HepG2 (cell line): ENCODE measurements around the gene SFXN2. TPM values are rescaled to one million over a fixed set of nuclear protein-coding genes. Genes with fewer than 3 reads are reported as not detected.
A peak's percentile ranks its signal among the peaks of the same experiment; 100 is the strongest.

Source experiments
- AGO2 ChIP-seq: fragments of 200-400 bp; formaldehyde crosslinking; optimal IDR thresholded peaks from 2 replicates; pipeline ENCODE3; 2017; ENCODE audit warnings: mild to moderate bottlenecking, low read depth, low read length, moderate library complexity
- CHD4 ChIP-seq: fragments of 200-600 bp; sonication (generic); IDR thresholded peaks from 2 replicates; pipeline ENCODE4 v1.7.0; 2017; ENCODE audit warnings: mild to moderate bottlenecking, low read length, borderline replicate concordance
- ELF1 ChIP-seq: sonication (generic); formaldehyde crosslinking; IDR thresholded peaks from 2 replicates; pipeline ENCODE4 v1.4.0; 2020; ENCODE audit warnings: missing genetic modification reagents
- GPN1 ChIP-seq: sonication (generic); formaldehyde crosslinking; IDR thresholded peaks from 2 replicates; pipeline ENCODE4 v1.5.1; 2020; ENCODE audit warnings: missing genetic modification reagents, borderline replicate concordance
- MBD4 ChIP-seq: IDR thresholded peaks from 2 replicates; pipeline ENCODE4 v1.6.1; 2012; ENCODE audit warnings: low read length, inconsistent platforms, borderline replicate concordance
- NBN ChIP-seq: fragments of 450-650 bp; conservative IDR thresholded peaks from 2 replicates; pipeline ENCODE4 v1.6.1; 2017
- NR1H2 ChIP-seq: sonication (generic); formaldehyde crosslinking; IDR thresholded peaks from 2 replicates; pipeline ENCODE4 v1.8.1; 2022; ENCODE audit warnings: low read depth, missing genetic modification reagents, borderline replicate concordance
- POLR2A ChIP-seq, 2 experiments: IDR thresholded peaks; 2 replicates each; pipeline ENCODE4 v1.6.1; 2011; ENCODE audit warnings: low read depth in 2 of 2, low read length in 2 of 2, mild to moderate bottlenecking in 1 of 2, moderate library complexity in 1 of 2; ENCODE audit not compliant: insufficient read depth in 1 of 2
- SATB2 ChIP-seq: sonication (generic); formaldehyde crosslinking; IDR thresholded peaks from 2 replicates; pipeline ENCODE4 v1.5.0; 2020; ENCODE audit warnings: missing genetic modification reagents
- SCMH1 ChIP-seq: sonication (generic); formaldehyde crosslinking; IDR thresholded peaks from 2 replicates; pipeline ENCODE4 v1.9.0; 2021; ENCODE audit warnings: missing genetic modification reagents, mild to moderate bottlenecking, borderline replicate concordance
- SMC3 ChIP-seq: IDR thresholded peaks from 2 replicates; pipeline ENCODE4 v1.6.1; 2011; ENCODE audit warnings: low read length, improper control_type of control experiment
- SYNCRIP ChIP-seq: fragments of 200-400 bp; formaldehyde crosslinking; IDR thresholded peaks from 2 replicates; pipeline ENCODE4 v1.6.1; 2018; ENCODE audit warnings: mild to moderate bottlenecking, low read depth, low read length; ENCODE audit not compliant: insufficient read depth
- TEAD3 ChIP-seq: optimal IDR thresholded peaks from 2 replicates; pipeline ENCODE3; 2016; ENCODE audit warnings: borderline replicate concordance
- ZKSCAN1 ChIP-seq: fragments of 150-350 bp; IDR thresholded peaks from 2 replicates; pipeline ENCODE4 v1.6.1; 2014; ENCODE audit warnings: low read length
- ZNF343 ChIP-seq: sonication (generic); formaldehyde crosslinking; IDR thresholded peaks from 2 replicates; pipeline ENCODE4 v1.4.0; 2020; ENCODE audit warnings: mild to moderate bottlenecking, missing genetic modification reagents
- ZNF749 ChIP-seq: sonication (generic); formaldehyde crosslinking; IDR thresholded peaks from 2 replicates; pipeline ENCODE4 v1.8.0; 2022; ENCODE audit warnings: mild to moderate bottlenecking, missing genetic modification reagents, moderate library complexity, borderline replicate concordance
- ZNF777 ChIP-seq: sonication (generic); formaldehyde crosslinking; IDR thresholded peaks from 2 replicates; pipeline ENCODE4 v1.4.0; 2020; ENCODE audit warnings: missing genetic modification reagents
- ZSCAN20 ChIP-seq: sonication (generic); formaldehyde crosslinking; IDR thresholded peaks from 2 replicates; pipeline ENCODE4 v1.4.0; 2020; ENCODE audit warnings: missing genetic modification reagents, mild to moderate bottlenecking, borderline replicate concordance
- polyA plus RNA-seq, 8 experiments: library from polyadenylated mRNA; depleted of rRNA in 3 of 8; stranded (reverse) in 7 of 8; unstranded in 1 of 8; fragments of >200 nt; fragmentation: Illumina TruSeq in 4 of 8; extraction: Trizol in 4 of 8; gene quantifications; 2 replicates each; pipeline versions ENCODE4 v1.2.1 to v1.2.3, GENCODE V29; 2011 to 2016; ENCODE audit warnings: low read depth in 4 of 8, missing spikeins in 1 of 8, mixed read lengths in 1 of 8; ENCODE audit not compliant: insufficient read depth in 1 of 8
- total RNA-seq, 5 experiments: library from RNA; depleted of rRNA; stranded (reverse); fragments of >200 nt; fragmentation: Illumina TruSeq; extraction: Trizol; gene quantifications; 2 replicates each; pipeline ENCODE4 v1.2.3, GENCODE V29; 2016; ENCODE audit warnings: low read depth in 1 of 5
- TF ChIP-seq, protein P1 (sequence below): sonication (generic); formaldehyde crosslinking; IDR thresholded peaks from 2 replicates; pipeline ENCODE4 v1.5.1; 2020; ENCODE audit warnings: mild to moderate bottlenecking, missing genetic modification reagents, borderline replicate concordance
- TF ChIP-seq, protein P2 (sequence below): sonication (generic); formaldehyde crosslinking; IDR thresholded peaks from 2 replicates; pipeline ENCODE4 v1.4.0; 2020; ENCODE audit warnings: missing genetic modification reagents
- TF ChIP-seq, protein P3 (sequence below): sonication (generic); formaldehyde crosslinking; IDR thresholded peaks from 2 replicates; pipeline ENCODE4 v1.4.0; 2020; ENCODE audit warnings: missing genetic modification reagents

SFXN2 gene
- total and polyA plus RNA-seq, 2 of the 13 experiments (the other 11 are each of a cell fraction or from before 2014, with no cell fraction given), result 12.8 to 21.1 TPM

DNA sequence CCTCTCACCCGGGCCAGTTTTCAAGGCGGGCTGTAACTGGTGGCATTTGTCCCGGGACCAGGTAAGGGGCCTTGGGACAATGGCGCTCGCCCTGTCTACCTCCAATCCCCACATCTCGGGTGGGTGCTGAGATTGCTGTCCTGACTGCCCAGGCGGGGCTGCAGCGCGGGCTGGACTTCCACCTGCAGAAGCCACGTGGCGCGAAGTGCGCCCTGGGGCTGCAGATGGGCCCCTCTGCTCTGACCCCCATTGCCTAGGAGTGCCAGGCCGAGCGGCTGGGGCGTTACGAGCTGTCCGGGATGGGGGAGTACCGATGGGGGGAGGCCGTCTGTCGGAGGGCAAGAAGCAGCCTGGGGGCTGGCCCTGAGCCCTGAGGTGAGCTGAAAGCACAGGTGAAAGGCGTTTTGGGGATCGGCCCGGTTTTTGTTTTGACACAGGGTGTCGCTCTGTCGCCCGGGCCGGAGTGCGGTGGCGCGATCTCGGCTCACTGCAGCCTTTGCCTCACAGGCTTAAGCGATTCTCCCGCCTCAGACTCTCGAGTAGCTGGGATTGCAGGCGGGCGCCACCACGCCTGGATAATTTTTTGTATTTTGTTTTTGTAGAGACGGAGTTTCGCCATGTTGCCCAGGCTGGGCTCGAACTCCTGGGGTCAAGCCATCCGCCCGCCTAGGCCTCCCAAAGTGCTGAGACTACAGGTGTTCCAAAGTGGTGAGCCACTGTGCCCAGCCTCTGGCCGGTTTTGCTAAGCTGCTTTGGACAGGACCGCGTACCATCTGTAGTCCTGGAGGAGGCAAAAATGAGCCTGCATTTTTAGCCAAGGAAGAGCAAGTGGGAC, at the start of gene SFXN2 (continued):
- TF ChIP-seq, protein P1, sequence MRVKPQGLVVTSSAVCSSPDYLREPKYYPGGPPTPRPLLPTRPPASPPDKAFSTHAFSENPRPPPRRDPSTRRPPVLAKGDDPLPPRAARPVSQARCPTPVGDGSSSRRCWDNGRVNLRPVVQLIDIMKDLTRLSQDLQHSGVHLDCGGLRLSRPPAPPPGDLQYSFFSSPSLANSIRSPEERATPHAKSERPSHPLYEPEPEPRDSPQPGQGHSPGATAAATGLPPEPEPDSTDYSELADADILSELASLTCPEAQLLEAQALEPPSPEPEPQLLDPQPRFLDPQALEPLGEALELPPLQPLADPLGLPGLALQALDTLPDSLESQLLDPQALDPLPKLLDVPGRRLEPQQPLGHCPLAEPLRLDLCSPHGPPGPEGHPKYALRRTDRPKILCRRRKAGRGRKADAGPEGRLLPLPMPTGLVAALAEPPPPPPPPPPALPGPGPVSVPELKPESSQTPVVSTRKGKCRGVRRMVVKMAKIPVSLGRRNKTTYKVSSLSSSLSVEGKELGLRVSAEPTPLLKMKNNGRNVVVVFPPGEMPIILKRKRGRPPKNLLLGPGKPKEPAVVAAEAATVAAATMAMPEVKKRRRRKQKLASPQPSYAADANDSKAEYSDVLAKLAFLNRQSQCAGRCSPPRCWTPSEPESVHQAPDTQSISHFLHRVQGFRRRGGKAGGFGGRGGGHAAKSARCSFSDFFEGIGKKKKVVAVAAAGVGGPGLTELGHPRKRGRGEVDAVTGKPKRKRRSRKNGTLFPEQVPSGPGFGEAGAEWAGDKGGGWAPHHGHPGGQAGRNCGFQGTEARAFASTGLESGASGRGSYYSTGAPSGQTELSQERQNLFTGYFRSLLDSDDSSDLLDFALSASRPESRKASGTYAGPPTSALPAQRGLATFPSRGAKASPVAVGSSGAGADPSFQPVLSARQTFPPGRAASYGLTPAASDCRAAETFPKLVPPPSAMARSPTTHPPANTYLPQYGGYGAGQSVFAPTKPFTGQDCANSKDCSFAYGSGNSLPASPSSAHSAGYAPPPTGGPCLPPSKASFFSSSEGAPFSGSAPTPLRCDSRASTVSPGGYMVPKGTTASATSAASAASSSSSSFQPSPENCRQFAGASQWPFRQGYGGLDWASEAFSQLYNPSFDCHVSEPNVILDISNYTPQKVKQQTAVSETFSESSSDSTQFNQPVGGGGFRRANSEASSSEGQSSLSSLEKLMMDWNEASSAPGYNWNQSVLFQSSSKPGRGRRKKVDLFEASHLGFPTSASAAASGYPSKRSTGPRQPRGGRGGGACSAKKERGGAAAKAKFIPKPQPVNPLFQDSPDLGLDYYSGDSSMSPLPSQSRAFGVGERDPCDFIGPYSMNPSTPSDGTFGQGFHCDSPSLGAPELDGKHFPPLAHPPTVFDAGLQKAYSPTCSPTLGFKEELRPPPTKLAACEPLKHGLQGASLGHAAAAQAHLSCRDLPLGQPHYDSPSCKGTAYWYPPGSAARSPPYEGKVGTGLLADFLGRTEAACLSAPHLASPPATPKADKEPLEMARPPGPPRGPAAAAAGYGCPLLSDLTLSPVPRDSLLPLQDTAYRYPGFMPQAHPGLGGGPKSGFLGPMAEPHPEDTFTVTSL, result no peak
- TF ChIP-seq SMC3, result no peak
- TF ChIP-seq NR1H2 (CRISPR knock-in tag), result no peak
- TF ChIP-seq POLR2A (IDR thresholded peaks at IDR 0.05; ENCODE audit: insufficient read depth in 1 of 2, low read depth in 2 of 2, low read length in 2 of 2), result peak; percentile 89 to 96
- no peak for TF ChIP-seq MBD4
- no peak for TF ChIP-seq GPN1
- TF ChIP-seq, protein P2, sequence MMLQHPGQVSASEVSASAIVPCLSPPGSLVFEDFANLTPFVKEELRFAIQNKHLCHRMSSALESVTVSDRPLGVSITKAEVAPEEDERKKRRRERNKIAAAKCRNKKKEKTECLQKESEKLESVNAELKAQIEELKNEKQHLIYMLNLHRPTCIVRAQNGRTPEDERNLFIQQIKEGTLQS, result no peak
- no peak for TF ChIP-seq ELF1 (CRISPR knock-in tag)
- TF ChIP-seq ZNF777 (CRISPR knock-in tag), result no peak
- no peak for TF ChIP-seq CHD4
- TF ChIP-seq, protein P3, sequence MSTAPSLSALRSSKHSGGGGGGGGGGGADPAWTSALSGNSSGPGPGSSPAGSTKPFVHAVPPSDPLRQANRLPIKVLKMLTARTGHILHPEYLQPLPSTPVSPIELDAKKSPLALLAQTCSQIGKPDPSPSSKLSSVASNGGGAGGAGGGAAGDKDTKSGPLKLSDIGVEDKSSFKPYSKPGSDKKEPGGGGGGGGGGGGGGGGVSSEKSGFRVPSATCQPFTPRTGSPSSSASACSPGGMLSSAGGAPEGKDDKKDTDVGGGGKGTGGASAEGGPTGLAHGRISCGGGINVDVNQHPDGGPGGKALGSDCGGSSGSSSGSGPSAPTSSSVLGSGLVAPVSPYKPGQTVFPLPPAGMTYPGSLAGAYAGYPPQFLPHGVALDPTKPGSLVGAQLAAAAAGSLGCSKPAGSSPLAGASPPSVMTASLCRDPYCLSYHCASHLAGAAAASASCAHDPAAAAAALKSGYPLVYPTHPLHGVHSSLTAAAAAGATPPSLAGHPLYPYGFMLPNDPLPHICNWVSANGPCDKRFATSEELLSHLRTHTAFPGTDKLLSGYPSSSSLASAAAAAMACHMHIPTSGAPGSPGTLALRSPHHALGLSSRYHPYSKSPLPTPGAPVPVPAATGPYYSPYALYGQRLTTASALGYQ, result no peak
- TF ChIP-seq TEAD3 (CRISPR knock-in tag), result no peak
- TF ChIP-seq ZSCAN20, result no peak
- no peak for TF ChIP-seq NBN
- no peak for TF ChIP-seq SCMH1
- TF ChIP-seq ZKSCAN1, result no peak
- peak; percentile 36 for TF ChIP-seq AGO2
- no peak for TF ChIP-seq ZNF343 (CRISPR knock-in tag)
- TF ChIP-seq SYNCRIP, result no peak
- no peak for TF ChIP-seq SATB2 (CRISPR knock-in tag)
- TF ChIP-seq ZNF749, result no peak
